Adipose tissue (tissue), 3 donors: ENCODE results near the gene UGGT2. TPM values are rescaled to one million over a fixed set of nuclear protein-coding genes. Genes with fewer than 3 reads are reported as not detected.
"Not testable (repeated sequence)": the region's sequence is repeated elsewhere in the genome, so short reads cannot be mapped to it uniquely, and the experiment has no call there.

Source experiments
- H3K27ac ChIP-seq: one replicate; pipeline ENCODE4 v1.5.1; 2013; ENCODE audit warnings: low read depth, low read length
- WGBS, 3 donors: extraction: QIAGEN DNeasy Blood & Tissue Kit; methylation state at CpG; one replicate each; pipeline ENCODE4 v1.1.7; 2013; 5-methylcytosine and 5-hydroxymethylcytosine counted together
- polyA plus RNA-seq, 3 donors: library from polyadenylated mRNA; stranded (reverse); fragments of 200-250 nt; gene quantifications; one replicate each; pipeline ENCODE4 v1.2.3, GENCODE V29; 2013
- donor health status: healthy with polysubstance abuse.
- donor health status: Bipolar disorder and iron deficiency.
- donor health status: healthy.

UGGT2 gene
- polyA plus RNA-seq, 3 donors: 4.8 to 9.7 (median 7.9) TPM

DNA sequence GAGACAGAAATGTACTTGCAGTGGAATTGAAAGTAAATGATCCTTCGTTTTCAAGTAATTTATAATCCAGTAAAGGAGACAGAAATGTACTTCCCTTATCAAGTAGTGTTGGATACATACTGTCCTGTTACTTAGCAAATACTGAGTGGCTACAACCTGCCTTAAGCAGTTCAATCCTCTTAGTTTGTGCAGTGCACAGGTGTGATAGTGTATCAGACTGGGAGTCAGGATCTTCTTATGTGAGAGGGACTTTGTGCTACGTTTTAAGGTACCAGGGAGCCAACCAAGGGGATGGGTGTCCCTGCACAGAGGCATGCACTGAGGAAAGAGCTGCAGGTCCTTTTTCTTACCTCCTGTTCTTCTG, 265.1 kb downstream of the UGGT2 start:
- H3K27ac ChIP-seq: no peak overlapping the region
- 29 to 73% (median 64%) methylated on average over 2 of the region's 2 CpGs for WGBS, 3 donors

DNA sequence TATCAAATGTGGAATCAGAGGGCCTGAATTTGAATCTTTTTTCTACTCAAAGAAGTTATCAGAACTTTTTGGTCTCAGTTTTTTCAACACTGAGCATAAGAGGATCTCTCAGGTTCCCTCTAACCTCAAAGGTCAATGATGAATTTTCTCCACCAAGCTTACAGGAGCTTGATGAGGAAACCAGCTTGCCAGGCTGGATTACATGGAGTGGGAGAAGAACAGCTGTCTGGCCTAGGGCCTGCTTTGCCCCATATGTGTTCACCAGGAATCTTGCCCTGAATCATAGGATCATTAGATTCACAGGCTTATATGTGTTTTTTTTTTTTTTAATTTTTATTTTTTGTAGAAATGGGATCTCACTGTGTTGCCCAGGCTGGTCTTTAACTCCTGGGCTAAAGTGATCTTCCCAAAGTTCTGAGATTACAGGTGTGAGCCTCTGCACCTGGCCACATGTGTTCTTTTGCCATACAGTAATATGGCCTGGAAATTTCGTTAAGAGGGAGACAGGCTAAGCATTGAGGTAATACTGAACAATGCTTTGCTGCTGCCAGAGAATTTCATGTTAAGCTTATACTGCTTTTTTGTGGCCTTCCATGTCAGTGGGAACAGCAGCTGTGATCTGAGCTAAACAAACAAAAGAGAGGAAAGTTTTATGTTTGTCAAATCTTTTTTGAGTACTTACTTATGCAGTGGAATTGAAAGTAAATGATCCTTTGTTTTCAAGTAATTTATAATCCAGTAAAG, 265.7 kb downstream of the UGGT2 start:
- H3K27ac ChIP-seq: no peak overlapping the region
- 29 to 89% (median 77%) methylated on average over 1 of the region's 1 CpG for WGBS, 3 donors

DNA sequence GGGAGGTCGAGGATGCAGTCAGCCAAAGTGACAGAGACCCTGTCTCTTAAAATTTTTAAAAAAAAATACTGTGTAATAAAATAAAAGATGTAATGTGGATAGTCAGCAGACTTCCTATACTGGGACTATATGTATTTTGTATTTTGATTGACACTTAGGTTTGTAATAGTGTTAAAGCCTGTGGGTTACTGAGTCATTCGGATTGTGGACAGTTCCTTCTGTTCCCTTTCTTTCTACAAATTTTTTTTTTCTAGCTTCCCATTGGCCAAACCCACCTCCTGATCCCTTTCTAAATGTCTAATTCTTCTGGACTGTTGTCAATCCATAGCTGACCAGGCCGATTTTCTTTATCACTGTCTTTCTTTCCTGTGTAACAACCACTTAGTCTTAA, 268.3 kb downstream of the UGGT2 start:
- 76 to 94% (median 85%) methylated on average over 3 of the region's 3 CpGs for WGBS, 3 donors
- no peak overlapping the region for H3K27ac ChIP-seq

DNA sequence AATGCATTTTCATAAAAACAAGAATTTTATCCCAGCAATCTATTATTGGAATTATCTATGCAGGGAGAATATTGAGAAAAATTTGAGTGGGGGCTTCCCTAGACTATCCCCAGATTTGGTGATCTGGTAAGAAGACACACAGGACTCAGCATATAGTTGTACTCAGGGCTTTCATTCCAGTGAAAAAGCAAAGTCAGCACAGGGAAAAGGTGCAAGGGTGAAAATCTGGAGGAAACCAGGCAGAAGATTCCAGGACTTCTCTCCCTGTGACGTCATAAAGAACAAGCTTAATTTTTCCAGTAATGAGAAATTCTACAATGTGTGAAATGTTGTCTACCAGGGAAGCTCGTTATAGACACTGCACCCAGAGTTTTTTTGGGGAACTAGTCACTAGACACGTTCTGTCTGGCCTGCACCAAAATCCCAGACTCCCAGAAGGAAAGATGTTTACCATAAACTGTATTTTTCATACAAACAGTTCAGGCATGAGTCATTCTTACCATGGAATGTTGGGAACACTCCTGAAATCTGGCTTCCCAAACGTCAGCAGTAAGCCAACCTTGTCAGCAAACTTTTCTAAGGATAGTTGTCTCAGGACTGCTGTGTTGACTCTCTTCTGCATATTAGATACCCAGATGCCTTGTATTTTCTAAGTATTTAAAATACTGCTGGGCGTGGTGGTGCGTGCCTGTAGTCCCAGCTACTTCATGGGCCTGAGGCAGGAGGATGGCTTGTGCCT, 268.9 kb downstream of the UGGT2 start:
- 69 to 76% (median 71%) methylated on average over 6 of the region's 6 CpGs for WGBS, 3 donors
- H3K27ac ChIP-seq: no peak overlapping the region

DNA sequence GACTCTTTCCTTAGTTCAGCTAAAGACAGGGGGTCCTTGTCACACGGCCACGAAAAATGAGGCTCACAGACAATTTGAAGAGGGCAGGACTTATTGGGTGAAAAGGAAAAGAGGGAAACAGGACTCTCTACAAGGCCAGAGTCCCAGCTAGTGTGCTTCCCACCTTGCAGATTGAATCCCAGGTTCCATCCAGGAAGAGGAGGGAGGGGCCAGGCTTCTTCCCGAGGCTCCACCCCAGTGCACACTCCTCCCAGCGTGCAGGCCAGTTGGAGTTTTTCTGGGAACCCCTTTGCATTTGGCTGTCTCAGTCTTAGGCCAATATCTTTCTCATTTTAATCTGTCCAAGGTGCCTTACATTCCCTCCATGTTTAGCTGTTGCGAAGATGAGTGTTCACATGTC, 269.5 kb downstream of the UGGT2 start:
- WGBS, 3 donors: 80 to 89% (median 86%) methylated on average over 5 of the region's 5 CpGs
- H3K27ac ChIP-seq: no peak overlapping the region

DNA sequence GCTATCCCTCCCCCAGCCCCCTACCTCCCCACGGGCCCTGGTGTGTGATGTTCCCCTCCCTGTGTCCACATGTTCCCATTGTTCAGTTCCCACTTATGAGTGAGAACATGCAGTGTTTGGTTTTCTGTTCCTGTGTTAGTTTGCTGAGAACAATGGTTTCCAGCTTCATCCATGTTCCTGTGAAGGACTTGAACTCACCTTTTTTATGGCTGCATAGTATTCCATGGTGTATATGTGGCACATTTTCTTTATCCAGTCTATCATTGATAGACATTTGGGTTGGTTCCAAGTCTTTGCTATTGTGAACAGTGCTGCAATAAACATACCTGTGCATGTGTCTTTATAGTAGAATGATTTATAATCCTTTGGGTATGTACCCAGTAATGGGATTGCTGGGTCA, 271.3 kb downstream of the UGGT2 start:
- not testable (repeated sequence) for H3K27ac ChIP-seq
- WGBS, 3 donors: 98 to 100% (median 100%) methylated on average over 1 of the region's 1 CpG

DNA sequence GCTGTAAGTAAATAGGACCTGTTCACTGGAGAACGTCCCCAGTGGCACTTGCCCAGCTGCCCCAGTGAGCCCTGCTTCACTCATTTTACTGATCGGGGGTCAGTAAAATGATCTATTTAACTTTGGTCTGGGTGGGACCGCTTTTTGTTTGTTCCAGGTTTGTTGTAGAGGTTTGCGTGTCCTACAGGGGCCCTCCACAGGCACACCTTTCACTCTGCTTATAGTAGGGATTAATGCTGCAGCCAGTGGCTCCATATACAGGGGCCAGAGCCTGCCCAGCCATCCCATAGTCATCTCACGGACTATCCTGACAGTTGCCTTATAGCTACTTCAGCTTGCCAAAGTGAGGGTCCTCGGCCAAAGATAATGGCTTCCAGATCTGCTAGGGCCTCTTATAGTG, 272.2 kb downstream of the UGGT2 start:
- H3K27ac ChIP-seq: no peak overlapping the region
- WGBS, 3 donors: 83 to 96% (median 93%) methylated on average over 6 of the region's 6 CpGs

DNA sequence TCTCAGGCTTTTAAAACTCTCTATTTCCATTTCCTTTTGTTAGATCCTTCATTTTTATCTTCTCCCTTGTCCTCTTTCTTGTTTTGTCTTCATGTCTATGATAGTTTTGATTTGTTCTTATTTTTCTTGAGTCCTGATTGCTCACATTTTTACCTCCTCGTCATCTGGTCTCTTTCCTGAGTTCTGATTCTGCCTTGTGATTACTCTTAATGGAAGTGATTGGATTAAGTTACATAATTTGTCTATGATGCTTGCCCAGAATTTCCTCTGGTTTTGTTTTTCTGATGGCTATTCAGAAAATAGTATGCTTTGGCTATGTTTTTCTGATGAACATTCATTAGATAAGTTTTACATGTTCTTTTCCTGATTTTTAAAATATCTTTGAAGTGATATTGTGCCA, 273.7 kb downstream of the UGGT2 start:
- no peak overlapping the region for H3K27ac ChIP-seq
- WGBS, 3 donors: 26 to 86% (median 74%) methylated on average over 1 of the region's 1 CpG

DNA sequence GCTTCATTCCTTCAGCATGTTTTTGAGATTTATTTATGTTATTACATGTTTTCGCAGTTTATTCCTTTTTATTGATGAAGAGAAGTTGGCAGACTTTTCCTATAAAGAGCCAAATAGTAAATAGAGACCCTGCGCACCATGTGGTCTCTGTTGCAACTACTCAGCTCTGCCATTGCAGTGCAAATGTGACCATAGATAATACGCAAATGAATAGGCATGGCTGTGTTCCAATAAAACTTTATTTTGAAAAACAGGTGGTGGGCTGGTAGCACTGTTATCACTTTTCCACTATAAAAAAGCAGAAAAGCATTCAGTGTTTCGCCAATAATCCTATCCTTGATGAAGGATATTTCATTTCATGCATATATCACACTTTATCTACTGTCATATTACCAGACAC, 281.3 kb downstream of the UGGT2 start:
- H3K27ac ChIP-seq: no peak overlapping the region
- WGBS, 3 donors: 90 to 96% (median 94%) methylated on average over 4 of the region's 4 CpGs

DNA sequence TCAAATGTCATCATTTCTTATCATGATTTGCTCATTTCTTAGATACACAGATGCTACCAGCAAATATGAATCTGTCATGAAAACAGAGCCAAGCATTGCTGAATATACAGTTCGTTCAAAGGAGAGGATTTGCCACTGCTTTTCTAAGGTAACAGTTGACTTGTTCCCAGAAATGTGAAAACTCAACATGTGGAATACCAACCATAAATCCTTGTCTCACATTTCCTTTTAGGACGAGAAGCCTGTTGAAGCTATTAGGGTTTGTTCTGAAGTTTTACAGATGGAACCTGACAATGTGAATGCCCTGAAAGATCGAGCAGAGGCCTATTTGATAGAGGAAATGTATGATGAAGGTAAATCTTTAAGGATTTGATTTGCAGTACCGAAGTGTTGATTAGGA, 289.6 kb downstream of the UGGT2 start:
- 82 to 88% (median 86%) methylated on average over 4 of the region's 4 CpGs for whole genome bisulfite sequencing, 3 donors
- H3K27ac ChIP-seq: no peak overlapping the region

DNA sequence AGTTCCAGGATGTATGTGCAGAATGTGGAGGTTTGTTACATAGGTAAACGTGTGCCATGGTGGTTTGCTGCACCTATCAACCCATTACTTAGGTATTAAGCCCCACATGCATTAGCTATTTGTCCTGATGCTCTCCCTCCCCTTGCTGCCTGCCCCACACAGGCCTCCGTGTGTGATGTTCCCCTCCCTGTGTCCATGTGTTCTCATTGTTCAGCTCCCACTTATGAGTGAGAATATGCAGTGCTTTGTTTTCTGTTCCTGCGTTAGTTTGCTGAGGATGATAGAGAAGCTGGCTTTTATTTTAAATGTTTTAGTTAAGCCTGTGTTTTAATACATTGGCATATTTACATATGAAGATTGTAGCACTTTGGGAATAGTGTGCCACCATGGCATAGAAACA, 290.6 kb downstream of the UGGT2 start:
- H3K27ac ChIP-seq: not testable (repeated sequence)
- 79 to 84% (median 84%) methylated on average over 3 of the region's 3 CpGs for WGBS, 3 donors

DNA sequence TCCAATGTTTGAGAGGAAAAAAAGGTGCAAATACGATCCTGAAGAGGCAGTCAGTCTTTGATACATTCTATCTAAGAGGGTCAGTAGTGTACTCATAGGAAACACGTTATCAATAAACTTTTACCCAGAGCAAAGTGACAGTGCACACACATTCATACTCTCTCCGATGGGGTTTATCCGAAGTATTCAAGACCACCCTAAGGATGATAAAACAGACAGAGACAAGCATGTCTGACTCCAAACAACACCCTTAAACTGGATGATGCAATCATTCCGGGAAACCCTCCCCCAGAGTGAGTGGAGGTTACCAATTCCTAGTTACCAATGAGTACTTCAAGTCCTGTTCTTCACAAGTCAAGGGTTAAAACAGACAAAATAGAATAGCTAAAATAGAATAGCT, 297.1 kb downstream of the UGGT2 start:
- whole genome bisulfite sequencing, 3 donors: 79 to 87% (median 82%) methylated on average over 5 of the region's 5 CpGs
- H3K27ac ChIP-seq: no peak overlapping the region

DNA sequence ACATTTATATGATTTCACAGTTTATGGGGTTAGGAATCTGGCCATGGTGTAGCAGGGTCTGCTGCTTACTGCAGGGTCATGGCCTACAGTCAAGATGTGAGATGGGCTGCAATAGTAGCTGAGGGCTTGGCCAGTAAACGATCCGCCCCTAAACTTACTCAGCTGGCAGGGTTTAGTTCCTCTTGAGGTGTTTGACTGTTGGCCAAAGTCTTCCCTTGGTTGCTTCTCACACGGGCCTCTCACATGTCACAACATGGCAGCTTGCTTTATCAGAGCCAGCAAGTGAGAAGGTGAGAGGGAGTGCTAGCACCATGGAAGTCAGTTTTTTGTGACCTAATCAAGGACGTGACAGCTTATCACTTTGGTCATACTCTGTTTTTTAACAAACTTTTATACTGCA, 299.1 kb downstream of the UGGT2 start:
- H3K27ac ChIP-seq: no peak overlapping the region
- 49 to 62% (median 57%) methylated on average over 4 of the region's 4 CpGs for WGBS, 3 donors

DNA sequence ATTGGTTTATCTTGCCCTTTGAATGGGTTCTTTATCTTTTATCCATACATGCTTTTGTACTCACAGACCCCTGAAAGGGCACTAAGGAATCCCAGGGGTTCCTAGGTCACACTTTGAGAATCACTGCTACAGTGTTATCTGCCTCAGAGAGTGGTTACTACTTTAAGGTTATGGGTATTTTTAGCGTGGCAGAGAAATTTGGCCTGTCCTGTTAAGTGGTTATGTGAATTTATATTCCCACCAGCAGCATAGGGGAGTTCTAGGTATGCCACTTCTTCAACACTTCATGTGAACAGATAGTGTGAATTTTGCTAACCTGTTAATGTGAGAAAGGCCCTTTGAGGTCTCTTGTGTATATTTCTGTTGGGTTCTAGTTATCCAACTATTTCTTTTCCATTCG, 300.5 kb downstream of the UGGT2 start:
- H3K27ac ChIP-seq: no peak overlapping the region
- WGBS, 3 donors: 77 to 93% (median 88%) methylated on average over 2 of the region's 2 CpGs

Other genes with a start within 250 kb of the UGGT2 start
- under 1 TPM; 0.07 to 0.47 (median 0.34) TPM for gene HS6ST3, start 36.7 kb upstream of the UGGT2 start, polyA plus RNA-seq